Right lobe of liver (tissue), 4 donors: Measurements from ENCODE around the gene GLIS1.

ENCODE experiments used
- POLR2A ChIP-seq: fragments of 450-650 bp; IDR thresholded peaks from one replicate; pipeline ENCODE4 v1.6.1; 2017; ENCODE audit warnings: antibody characterized with exemption, mild to moderate bottlenecking
- TF ChIP-seq, protein P1 (sequence below), 4 donors: fragments of 200-600 bp in 3 of 4; fragments of 450-650 bp in 1 of 4; IDR thresholded peaks; one replicate each; pipeline versions ENCODE4 v1.5.1 to v1.8.0; 2016 to 2022; ENCODE audit warnings: antibody characterized with exemption in 4 of 4, mild to moderate bottlenecking in 2 of 4
- donor health status: DM: no; HTN: no; CAD: no.
- donor health status: DM: no; HTN: no; CAD: no.
- donor health status: DM: no; HTN: yes; CAD: no.

DNA sequence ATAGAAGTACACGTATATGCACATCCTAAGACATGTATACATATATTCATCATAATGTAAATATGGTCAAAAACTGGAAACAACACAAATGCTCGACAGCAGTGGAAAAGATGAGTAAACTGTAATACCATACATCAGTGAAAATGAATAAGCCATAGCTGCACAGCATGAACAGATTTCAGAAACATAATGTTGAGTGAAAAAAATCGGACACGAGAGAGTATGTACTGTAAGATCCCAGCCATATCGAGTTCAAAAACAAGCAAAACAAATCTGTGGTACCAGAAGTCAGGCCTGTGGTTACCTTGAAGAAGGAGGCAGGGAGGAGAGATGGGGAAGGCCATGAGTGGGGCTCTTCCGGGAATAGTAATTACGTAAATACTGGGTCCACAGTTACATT, 90.4 kb downstream of the GLIS1 start:
- no peak for TF ChIP-seq POLR2A
- TF ChIP-seq, protein P1, sequence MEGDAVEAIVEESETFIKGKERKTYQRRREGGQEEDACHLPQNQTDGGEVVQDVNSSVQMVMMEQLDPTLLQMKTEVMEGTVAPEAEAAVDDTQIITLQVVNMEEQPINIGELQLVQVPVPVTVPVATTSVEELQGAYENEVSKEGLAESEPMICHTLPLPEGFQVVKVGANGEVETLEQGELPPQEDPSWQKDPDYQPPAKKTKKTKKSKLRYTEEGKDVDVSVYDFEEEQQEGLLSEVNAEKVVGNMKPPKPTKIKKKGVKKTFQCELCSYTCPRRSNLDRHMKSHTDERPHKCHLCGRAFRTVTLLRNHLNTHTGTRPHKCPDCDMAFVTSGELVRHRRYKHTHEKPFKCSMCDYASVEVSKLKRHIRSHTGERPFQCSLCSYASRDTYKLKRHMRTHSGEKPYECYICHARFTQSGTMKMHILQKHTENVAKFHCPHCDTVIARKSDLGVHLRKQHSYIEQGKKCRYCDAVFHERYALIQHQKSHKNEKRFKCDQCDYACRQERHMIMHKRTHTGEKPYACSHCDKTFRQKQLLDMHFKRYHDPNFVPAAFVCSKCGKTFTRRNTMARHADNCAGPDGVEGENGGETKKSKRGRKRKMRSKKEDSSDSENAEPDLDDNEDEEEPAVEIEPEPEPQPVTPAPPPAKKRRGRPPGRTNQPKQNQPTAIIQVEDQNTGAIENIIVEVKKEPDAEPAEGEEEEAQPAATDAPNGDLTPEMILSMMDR (IDR thresholded peaks at IDR 0.05) = no peak
